Fibroblast of skin of left biceps (primary cell): ENCODE data around the gene ASPA.
"Not testable (repeated sequence)": the region's sequence is repeated elsewhere in the genome, so short reads cannot be mapped to it uniquely, and the experiment has no call there.

ENCODE experiments used
- DNase-seq, 2 experiments: peaks; one replicate each; pipeline ENCODE4 v3.0.0-alpha.2; 2013; ENCODE audit warnings: low read depth in 2 of 2

ASPA gene

GRCh38 chr17:3475812-3476610 lies at the start of gene ASPA:
Gene ASPA, plus strand, starts transcription at chr17:3475997. Its CDS starts 163 bp downstream, at chr17:3476160.
- no peak for DNase-seq

GRCh38 chr17:3433215-3433614 lies 42.6 kb upstream of the ASPA start:
- not testable (repeated sequence) for DNase-seq

GRCh38 chr17:3433741-3434140 lies 42.1 kb upstream of the ASPA start, which contains the start of gene OR1E2:
Gene OR1E2, minus strand, starts transcription at chr17:3433841. Its CDS starts 0 bp downstream, at chr17:3433841.
- no peak for DNase-seq

- no peak for DNase-seq
Measured at GRCh38 chr17:3438368-3438767, 37.4 kb upstream of the ASPA start.

- no peak for DNase-seq
Measured at GRCh38 chr17:3440451-3440850, 35.3 kb upstream of the ASPA start.

- DNase-seq = no peak
Measured at GRCh38 chr17:3447625-3448024, 28.2 kb upstream of the ASPA start.

- DNase-seq = no peak
Measured at GRCh38 chr17:3448059-3448665, 27.6 kb upstream of the ASPA start.

GRCh38 chr17:3466355-3466754 lies 9.4 kb upstream of the ASPA start:
- not testable (repeated sequence) for DNase-seq

GRCh38 chr17:3469529-3469928 lies 6.3 kb upstream of the ASPA start:
- no peak for DNase-seq

GRCh38 chr17:3471599-3471998 lies 4.2 kb upstream of the ASPA start, which contains the start of gene SPATA22:
Gene SPATA22, minus strand, starts transcription at chr17:3471819. Its CDS starts 2,494 bp downstream, at chr17:3469325.
- no peak for DNase-seq

- DNase-seq = no peak
Measured at GRCh38 chr17:3472137-3472536, 3.7 kb upstream of the ASPA start.

- no peak for DNase-seq
Measured at GRCh38 chr17:3474212-3474611, 1.6 kb upstream of the ASPA start.

GRCh38 chr17:3475251-3475685 lies 529 bp upstream of the ASPA start:
- DNase-seq = no peak

- DNase-seq = no peak
Measured at GRCh38 chr17:3479988-3480387, 4.2 kb downstream of the ASPA start.

- no peak for DNase-seq
Measured at GRCh38 chr17:3482852-3483251, 7.1 kb downstream of the ASPA start.

GRCh38 chr17:3485481-3486068 lies 9.8 kb downstream of the ASPA start:
- no peak for DNase-seq

GRCh38 chr17:3497101-3497500 lies 21.3 kb downstream of the ASPA start:
- no peak for DNase-seq

- no peak for DNase-seq
Measured at GRCh38 chr17:3501344-3501743, 25.5 kb downstream of the ASPA start.

- no peak for DNase-seq
Measured at GRCh38 chr17:3502466-3502865, 26.7 kb downstream of the ASPA start.

GRCh38 chr17:3503285-3503684 lies 27.5 kb downstream of the ASPA start:
- no peak for DNase-seq

- DNase-seq = no peak
Measured at GRCh38 chr17:3505008-3505407, 29.2 kb downstream of the ASPA start.

GRCh38 chr17:3506054-3506453 lies 30.3 kb downstream of the ASPA start:
- no peak for DNase-seq

GRCh38 chr17:3507071-3507470 lies 31.3 kb downstream of the ASPA start:
- DNase-seq = no peak
